DMS153 treated with DMSO at 0.1 percent for 48 hours (cell line): ENCODE measurements around the gene BRD1.

Experiments
- DNase-seq: peaks from one replicate; lab custom pipeline; 2025; ENCODE audit not compliant: unreplicated experiment; lab: John Stamatoyannopoulos, UW

Gene BRD1

GRCh38 chr22:49753961-49754695 is 73.5 kb downstream of the BRD1 start:
- peak; percentile 54 for DNase-seq

GRCh38 chr22:49753276-49753890 is 74.3 kb downstream of the BRD1 start:
- no peak for DNase-seq

- no peak for DNase-seq
Observed at GRCh38 chr22:49752598-49753091, 75.0 kb downstream of the BRD1 start.

- DNase-seq = no peak
Observed at GRCh38 chr22:49751966-49752597, 75.6 kb downstream of the BRD1 start.

- no peak for DNase-seq
Observed at GRCh38 chr22:49751318-49751965, 76.2 kb downstream of the BRD1 start.

GRCh38 chr22:49749885-49750510 is 77.7 kb downstream of the BRD1 start:
- no peak for DNase-seq

- DNase-seq = no peak
Observed at GRCh38 chr22:49749227-49749626, 78.4 kb downstream of the BRD1 start.

GRCh38 chr22:49748514-49748913 is 79.2 kb downstream of the BRD1 start:
- no peak for DNase-seq

- no peak for DNase-seq
Observed at GRCh38 chr22:49747716-49748115, 80.0 kb downstream of the BRD1 start.

- no peak for DNase-seq
Observed at GRCh38 chr22:49747130-49747529, 80.5 kb downstream of the BRD1 start.

GRCh38 chr22:49746065-49746464 is 81.6 kb downstream of the BRD1 start:
- DNase-seq = no peak

- DNase-seq = no peak
Observed at GRCh38 chr22:49740242-49740641, 87.4 kb downstream of the BRD1 start.

- DNase-seq = no peak
Observed at GRCh38 chr22:49739138-49739537, 88.5 kb downstream of the BRD1 start.

- DNase-seq = no peak
Observed at GRCh38 chr22:49738566-49738965, 89.1 kb downstream of the BRD1 start.

- no peak for DNase-seq
Observed at GRCh38 chr22:49738006-49738405, 89.7 kb downstream of the BRD1 start.

GRCh38 chr22:49737101-49737551 is 90.5 kb downstream of the BRD1 start:
- DNase-seq = no peak

- no peak for DNase-seq
Observed at GRCh38 chr22:49736538-49736937, 91.1 kb downstream of the BRD1 start.

- DNase-seq = no peak
Observed at GRCh38 chr22:49735901-49736421, 91.7 kb downstream of the BRD1 start.

- no peak for DNase-seq
Observed at GRCh38 chr22:49735411-49735900, 92.2 kb downstream of the BRD1 start.

- DNase-seq = no peak
Observed at GRCh38 chr22:49734882-49735281, 92.8 kb downstream of the BRD1 start.

GRCh38 chr22:49734390-49734789 is 93.3 kb downstream of the BRD1 start:
- no peak for DNase-seq
